Upper lobe of left lung (tissue), 4 donors: ENCODE data around the gene CDH13.

ENCODE experiments used
- EP300 ChIP-seq, 4 donors: sonication (generic); formaldehyde crosslinking; IDR thresholded peaks; one replicate each; pipeline ENCODE4 v1.5.1; 2017; ENCODE audit warnings: antibody characterized with exemption in 4 of 4, control low read depth in 2 of 4
- POLR2A ChIP-seq, 4 donors: fragments of 450-650 bp; IDR thresholded peaks; one replicate each; pipeline ENCODE4 v1.5.1; 2016 to 2017; ENCODE audit warnings: antibody characterized with exemption in 4 of 4, mild to moderate bottlenecking in 2 of 4
- POLR2AphosphoS5 ChIP-seq, 2 donors: sonication (generic); formaldehyde crosslinking; IDR thresholded peaks; one replicate each; pipeline ENCODE4 v1.5.1; 2017; ENCODE audit warnings: antibody characterized with exemption in 2 of 2
- TF ChIP-seq, protein P1 (sequence below), 6 experiments: fragments of 450-650 bp in 4 of 6; fragments of 200-600 bp in 2 of 6; sonication (generic) in 2 of 6; IDR thresholded peaks; one replicate each; pipeline ENCODE4 v1.5.1; 2016 to 2019; ENCODE audit warnings: antibody characterized with exemption in 6 of 6

GRCh38 chr16:83160287-83161020, 533.7 kb downstream of the CDH13 start:
- TF ChIP-seq, protein P1, sequence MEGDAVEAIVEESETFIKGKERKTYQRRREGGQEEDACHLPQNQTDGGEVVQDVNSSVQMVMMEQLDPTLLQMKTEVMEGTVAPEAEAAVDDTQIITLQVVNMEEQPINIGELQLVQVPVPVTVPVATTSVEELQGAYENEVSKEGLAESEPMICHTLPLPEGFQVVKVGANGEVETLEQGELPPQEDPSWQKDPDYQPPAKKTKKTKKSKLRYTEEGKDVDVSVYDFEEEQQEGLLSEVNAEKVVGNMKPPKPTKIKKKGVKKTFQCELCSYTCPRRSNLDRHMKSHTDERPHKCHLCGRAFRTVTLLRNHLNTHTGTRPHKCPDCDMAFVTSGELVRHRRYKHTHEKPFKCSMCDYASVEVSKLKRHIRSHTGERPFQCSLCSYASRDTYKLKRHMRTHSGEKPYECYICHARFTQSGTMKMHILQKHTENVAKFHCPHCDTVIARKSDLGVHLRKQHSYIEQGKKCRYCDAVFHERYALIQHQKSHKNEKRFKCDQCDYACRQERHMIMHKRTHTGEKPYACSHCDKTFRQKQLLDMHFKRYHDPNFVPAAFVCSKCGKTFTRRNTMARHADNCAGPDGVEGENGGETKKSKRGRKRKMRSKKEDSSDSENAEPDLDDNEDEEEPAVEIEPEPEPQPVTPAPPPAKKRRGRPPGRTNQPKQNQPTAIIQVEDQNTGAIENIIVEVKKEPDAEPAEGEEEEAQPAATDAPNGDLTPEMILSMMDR (IDR thresholded peaks at IDR 0.05) = no peak
- no peak for TF ChIP-seq POLR2A (IDR thresholded peaks at IDR 0.05)
- TF ChIP-seq POLR2AphosphoS5 (IDR thresholded peaks at IDR 0.05) = no peak
- TF ChIP-seq EP300 (IDR thresholded peaks at IDR 0.05) = no peak
